Osteocyte (in vitro differentiated cells): ENCODE measurements around the gene LRRC23. TPM values are rescaled to one million over a fixed set of nuclear protein-coding genes. Genes with fewer than 3 reads are reported as not detected.

Source experiments
- DNase-seq: peaks from one replicate; pipeline ENCODE4 v3.0.0; 2021; ENCODE audit warnings: mixed read lengths; ENCODE audit not compliant: unreplicated experiment; ENCODE audit errors: extremely low spot score
- H3K27ac Mint-ChIP-seq: one replicate; pipeline ENCODE4 v1.8.0; 2021; ENCODE audit warnings: mild to moderate bottlenecking, mixed read lengths; ENCODE audit not compliant: unreplicated experiment
- H3K27me3 Mint-ChIP-seq: one replicate; pipeline ENCODE4 v1.8.0; 2021; ENCODE audit warnings: mixed read lengths; ENCODE audit not compliant: unreplicated experiment
- H3K36me3 Mint-ChIP-seq: one replicate; pipeline ENCODE4 v1.8.0; 2021; ENCODE audit warnings: mixed read lengths; ENCODE audit not compliant: unreplicated experiment
- H3K4me1 Mint-ChIP-seq: one replicate; pipeline ENCODE4 v1.8.0; 2021; ENCODE audit warnings: mixed read lengths; ENCODE audit not compliant: unreplicated experiment
- H3K4me3 Mint-ChIP-seq: one replicate; pipeline ENCODE4 v1.8.0; 2021; ENCODE audit warnings: mild to moderate bottlenecking, moderate library complexity, mixed read lengths; ENCODE audit not compliant: unreplicated experiment
- H3K9me3 Mint-ChIP-seq: one replicate; pipeline ENCODE4 v1.8.0; 2021; ENCODE audit warnings: mixed read lengths; ENCODE audit not compliant: unreplicated experiment
- CTCF ChIP-seq: fragments of 200-600 bp; sonication (generic); IDR thresholded peaks from 2 replicates; pipeline ENCODE4 v1.5.0; 2021; ENCODE audit warnings: antibody characterized with exemption, mild to moderate bottlenecking, moderate library complexity
- total RNA-seq: library from RNA; stranded (reverse); gene quantifications from 2 replicates; pipeline ENCODE4 v1.2.1, GENCODE V29; 2021

Gene LRRC23
- total RNA-seq, 1 donor from 2014 or later: 11.3 TPM

DNA sequence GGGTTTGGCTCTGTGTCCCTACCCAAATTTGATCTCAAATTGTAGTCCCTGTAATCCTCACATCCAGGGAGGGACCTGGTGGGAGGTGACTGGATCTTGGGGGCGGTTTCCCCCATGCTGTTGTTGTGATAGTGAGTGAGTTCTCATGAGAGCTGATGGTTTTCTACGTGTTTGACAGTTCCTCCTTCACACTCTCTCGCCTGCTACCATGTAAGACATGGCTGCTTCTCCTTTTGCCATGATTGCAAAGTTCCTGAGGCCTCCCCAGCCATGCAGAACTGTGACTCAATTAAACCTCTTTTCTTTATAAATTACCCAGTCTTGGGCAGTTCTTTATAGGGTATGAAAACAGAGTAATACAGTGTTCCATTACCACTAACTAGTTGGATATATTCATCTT lies 10.3 kb upstream of the LRRC23 start:
- no peak overlapping the region for H3K27ac Mint-ChIP-seq
- no peaks in the 10 kb centered on the region for H3K36me3 Mint-ChIP-seq
- H3K4me1 Mint-ChIP-seq: peaks cover 27% of the 10 kb centered on the region
- H3K4me3 Mint-ChIP-seq: no peak overlapping the region
- H3K9me3 Mint-ChIP-seq: no peaks in the 10 kb centered on the region
- no peaks in the 10 kb centered on the region for H3K27me3 Mint-ChIP-seq
- no peak for DNase-seq
- TF ChIP-seq CTCF: no peak

GRCh38 chr12:6896846-6897435 lies 7.7 kb upstream of the LRRC23 start:
- Mint-ChIP-seq H3K27ac (peak overlapping the region; percentile 75), H3K27me3 (no peaks in the 10 kb centered on the region), H3K9me3 (no peaks in the 10 kb centered on the region), H3K4me1 (peaks cover 15% of the 10 kb centered on the region), H3K36me3 (no peaks in the 10 kb centered on the region), H3K4me3 (no peak overlapping the region)
- no peak for TF ChIP-seq CTCF
- no peak for DNase-seq

GRCh38 chr12:6899427-6899826 lies 5.2 kb upstream of the LRRC23 start:
- TF ChIP-seq CTCF: no peak
- DNase-seq: no peak
- H3K27ac Mint-ChIP-seq: no peak overlapping the region
- no peaks in the 10 kb centered on the region for H3K27me3 Mint-ChIP-seq
- no peaks in the 10 kb centered on the region for H3K36me3 Mint-ChIP-seq
- no peaks in the 10 kb centered on the region for H3K9me3 Mint-ChIP-seq
- peaks cover 13% of the 10 kb centered on the region for H3K4me1 Mint-ChIP-seq
- no peak overlapping the region for H3K4me3 Mint-ChIP-seq

DNA sequence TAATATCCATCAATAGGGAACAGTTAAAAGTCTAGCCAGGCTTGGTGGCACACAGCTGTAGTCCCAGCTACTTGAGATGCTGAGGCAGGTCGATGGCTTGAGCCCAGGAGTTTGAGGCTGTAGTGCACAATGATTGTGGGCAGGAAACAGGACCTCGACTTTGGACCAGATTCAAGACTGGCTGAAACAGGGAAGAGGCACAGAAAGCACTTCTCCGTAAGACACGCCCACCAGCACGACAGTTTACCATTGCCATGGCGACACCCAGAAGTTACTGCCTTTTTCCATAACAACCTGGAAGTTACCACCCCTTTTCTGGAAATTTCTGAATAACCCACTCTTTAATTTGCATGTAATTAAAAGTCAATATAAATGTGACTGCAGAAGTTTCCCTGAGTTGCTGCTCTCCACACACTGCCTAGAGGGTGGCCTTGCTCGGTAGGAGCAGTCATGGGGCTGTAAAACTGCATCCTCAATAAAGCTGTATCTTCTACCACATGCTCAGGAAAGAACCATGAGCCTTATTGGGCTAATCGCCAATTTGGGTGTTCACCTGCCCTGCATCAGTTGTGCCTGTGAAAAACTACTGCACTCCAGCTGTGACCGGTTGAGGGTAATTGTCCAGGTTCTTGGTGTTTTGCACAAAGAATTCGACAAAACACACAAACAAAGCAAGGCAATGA lies 4.6 kb upstream of the LRRC23 start:
- H3K4me3 Mint-ChIP-seq: no peak overlapping the region
- DNase-seq: no peak
- TF ChIP-seq CTCF: no peak
- H3K4me1 Mint-ChIP-seq: peaks cover 13% of the 10 kb centered on the region
- H3K27ac Mint-ChIP-seq: no peak overlapping the region
- no peaks in the 10 kb centered on the region for H3K9me3 Mint-ChIP-seq
- no peaks in the 10 kb centered on the region for H3K27me3 Mint-ChIP-seq
- H3K36me3 Mint-ChIP-seq: no peaks in the 10 kb centered on the region

DNA sequence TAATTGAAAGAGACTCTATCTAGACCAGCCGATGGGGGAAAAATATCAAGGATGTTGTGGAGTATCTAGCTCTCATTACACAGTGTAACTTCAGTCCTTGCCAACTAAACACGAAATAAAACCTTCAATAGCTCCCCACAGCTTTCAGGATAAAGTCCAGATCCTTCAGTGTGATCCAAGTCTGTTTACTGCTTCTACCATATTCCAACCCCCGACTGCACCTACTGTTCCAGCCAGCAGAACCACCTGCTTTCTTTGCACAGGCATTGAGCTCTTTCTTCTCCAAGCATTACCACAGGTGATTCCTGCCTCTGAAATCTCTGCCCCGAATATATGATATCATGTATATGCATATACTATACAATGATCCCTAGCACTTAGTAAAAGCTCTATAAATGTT lies 2.2 kb upstream of the LRRC23 start:
- DNase-seq: no peak
- H3K27ac Mint-ChIP-seq: no peak overlapping the region
- H3K4me3 Mint-ChIP-seq: no peak overlapping the region
- H3K9me3 Mint-ChIP-seq: no peaks in the 10 kb centered on the region
- no peak for TF ChIP-seq CTCF
- no peaks in the 10 kb centered on the region for H3K36me3 Mint-ChIP-seq
- no peaks in the 10 kb centered on the region for H3K27me3 Mint-ChIP-seq
- H3K4me1 Mint-ChIP-seq: no peaks in the 10 kb centered on the region
